ENCODE data around the gene IBA57.

The IBA57 gene

GRCh38 chr1:228123505-228123904 lies 42.1 kb upstream of the IBA57 start:
- no peak for DNase-seq (ENCODE audit: low spot score)
- in situ Hi-C loops (cut with MboI; ENCODE audit: low pct_unique_long_range_greater_than_20kb, low sequenced_read_pairs, unreplicated experiment), result no loop called here

GRCh38 chr1:228125185-228125584 lies 40.4 kb upstream of the IBA57 start:
- in situ Hi-C loops (cut with MboI; ENCODE audit: low pct_unique_long_range_greater_than_20kb, low sequenced_read_pairs, unreplicated experiment), result no loop called here
- no peak for DNase-seq (ENCODE audit: low spot score)
- no peak for TF ChIP-seq CTCF (IDR thresholded peaks at IDR 0.05; ENCODE audit: extremely low read depth, insufficient read depth, missing control alignments)

More at GRCh38 chr1:228123505-228123904, 42.1 kb upstream of the IBA57 start:
- TF ChIP-seq CTCF (IDR thresholded peaks at IDR 0.05; ENCODE audit: extremely low read depth, insufficient read depth, missing control alignments), result no peak

- in situ Hi-C loops (cut with MboI; ENCODE audit: low pct_unique_long_range_greater_than_20kb, low sequenced_read_pairs, unreplicated experiment), result no loop called here
- DNase-seq (ENCODE audit: low spot score), result no peak
- TF ChIP-seq CTCF (IDR thresholded peaks at IDR 0.05; ENCODE audit: extremely low read depth, insufficient read depth, missing control alignments), result no peak
These were observed 33.8 kb upstream of the IBA57 start for GRCh38 chr1:228131766-228132165.

- in situ Hi-C loops (cut with MboI; ENCODE audit: low pct_unique_long_range_greater_than_20kb, low sequenced_read_pairs, unreplicated experiment), result no loop called here
- DNase-seq (ENCODE audit: low spot score), result no peak
- no peak for TF ChIP-seq CTCF (IDR thresholded peaks at IDR 0.05; ENCODE audit: extremely low read depth, insufficient read depth, missing control alignments)
These were observed 31.0 kb upstream of the IBA57 start for GRCh38 chr1:228134591-228134990.

GRCh38 chr1:228136901-228137300 lies 28.7 kb upstream of the IBA57 start:
- in situ Hi-C loops (cut with MboI; ENCODE audit: low pct_unique_long_range_greater_than_20kb, low sequenced_read_pairs, unreplicated experiment), result no loop called here
- DNase-seq (ENCODE audit: low spot score), result no peak
- no peak for TF ChIP-seq CTCF (IDR thresholded peaks at IDR 0.05; ENCODE audit: extremely low read depth, insufficient read depth, missing control alignments)

GRCh38 chr1:228139406-228139930 lies 26.1 kb upstream of the IBA57 start:
- TF ChIP-seq CTCF (IDR thresholded peaks at IDR 0.05; ENCODE audit: extremely low read depth, insufficient read depth, missing control alignments), result no peak
- in situ Hi-C loops (cut with MboI; ENCODE audit: low pct_unique_long_range_greater_than_20kb, low sequenced_read_pairs, unreplicated experiment), result no loop called here
- no peak for DNase-seq (ENCODE audit: low spot score)

Measured in GM13977 (cell line).